Measurements from ENCODE around the gene SVOPL.

- no peak for TF ChIP-seq CTCF (IDR thresholded peaks at IDR 0.05)
- TF ChIP-seq REST (IDR thresholded peaks at IDR 0.05; ENCODE audit: insufficient read depth in 1 of 2, low read depth in 2 of 2, low read length in 1 of 2): no peak
Measured at GRCh38 chr7:138658889-138659288, 42.3 kb downstream of the SVOPL start.
